ENCODE data around the gene CEBPB.
"Not testable (repeated sequence)": the region's sequence is repeated elsewhere in the genome, so short reads cannot be mapped to it uniquely, and the experiment has no call there.

CEBPB gene

GRCh38 chr20:50202677-50203076 is 12.0 kb downstream of the CEBPB start:
- Mint-ChIP-seq H3K9me3 (peaks cover 42% of the 10 kb centered on the region), H3K27me3 (ENCODE audit: low read depth, poor library complexity) (peaks cover 4% of the 10 kb centered on the region), H3K27ac (no peak overlapping the region), H3K4me1 (peaks cover 15% of the 10 kb centered on the region), H3K4me3 (no peak overlapping the region), H3K36me3 (ENCODE audit: low read depth) (peaks cover 15% of the 10 kb centered on the region)
- no peak for DNase-seq
- TF ChIP-seq CTCF (IDR thresholded peaks at IDR 0.05), result no peak

- DNase-seq, result no peak
- H3K27ac Mint-ChIP-seq, result no peak overlapping the region
- H3K9me3 Mint-ChIP-seq, result peaks cover 37% of the 10 kb centered on the region
- no peak for TF ChIP-seq CTCF (IDR thresholded peaks at IDR 0.05)
- H3K36me3 Mint-ChIP-seq (ENCODE audit: low read depth), result peaks cover 15% of the 10 kb centered on the region
- H3K27me3 Mint-ChIP-seq (ENCODE audit: low read depth, poor library complexity), result peaks cover 4% of the 10 kb centered on the region
- no peak overlapping the region for H3K4me3 Mint-ChIP-seq
- peaks cover 15% of the 10 kb centered on the region for H3K4me1 Mint-ChIP-seq
Measured at GRCh38 chr20:50203951-50204937, 13.6 kb downstream of the CEBPB start.

GRCh38 chr20:50207026-50207425 is 16.4 kb downstream of the CEBPB start:
- H3K27me3 Mint-ChIP-seq (ENCODE audit: low read depth, poor library complexity), result peaks cover 4% of the 10 kb centered on the region
- DNase-seq, result no peak
- H3K4me3 Mint-ChIP-seq, result no peak overlapping the region
- no peak overlapping the region for H3K27ac Mint-ChIP-seq
- no peaks in the 10 kb centered on the region for H3K4me1 Mint-ChIP-seq
- peaks cover 15% of the 10 kb centered on the region for H3K36me3 Mint-ChIP-seq (ENCODE audit: low read depth)
- H3K9me3 Mint-ChIP-seq, result peaks cover 26% of the 10 kb centered on the region
- TF ChIP-seq CTCF (IDR thresholded peaks at IDR 0.05), result no peak

GRCh38 chr20:50208085-50208491 is 17.5 kb downstream of the CEBPB start:
- peaks cover 4% of the 10 kb centered on the region for H3K27me3 Mint-ChIP-seq (ENCODE audit: low read depth, poor library complexity)
- no peak overlapping the region for H3K4me3 Mint-ChIP-seq
- peaks cover 19% of the 10 kb centered on the region for H3K9me3 Mint-ChIP-seq
- H3K27ac Mint-ChIP-seq, result no peak overlapping the region
- no peak for DNase-seq
- no peak for TF ChIP-seq CTCF (IDR thresholded peaks at IDR 0.05)
- H3K4me1 Mint-ChIP-seq, result no peaks in the 10 kb centered on the region
- peaks cover 14% of the 10 kb centered on the region for H3K36me3 Mint-ChIP-seq (ENCODE audit: low read depth)

- DNase-seq; H3K4me1 Mint-ChIP-seq; H3K27me3 Mint-ChIP-seq (ENCODE audit: low read depth, poor library complexity); H3K27ac Mint-ChIP-seq; H3K4me3 Mint-ChIP-seq; H3K36me3 Mint-ChIP-seq (ENCODE audit: low read depth): not testable (repeated sequence)
- H3K9me3 Mint-ChIP-seq, result peaks cover 12% of the 10 kb centered on the region
Measured at GRCh38 chr20:50208815-50209214, 18.2 kb downstream of the CEBPB start.

GRCh38 chr20:50210066-50210619 is 19.5 kb downstream of the CEBPB start:
- no peak for TF ChIP-seq CTCF (IDR thresholded peaks at IDR 0.05)
- Mint-ChIP-seq H3K27ac (no peak overlapping the region), H3K27me3 (ENCODE audit: low read depth, poor library complexity) (peaks cover 19% of the 10 kb centered on the region), H3K36me3 (ENCODE audit: low read depth) (no peaks in the 10 kb centered on the region), H3K4me1 (peaks cover 16% of the 10 kb centered on the region), H3K9me3 (no peaks in the 10 kb centered on the region), H3K4me3 (no peak overlapping the region)
- DNase-seq, result no peak
